HG02970 (cell line): Measurements from ENCODE around the gene MKLN1.
A peak's percentile ranks its signal among the peaks of the same experiment; 100 is the strongest.
"Not testable (repeated sequence)": the region's sequence is repeated elsewhere in the genome, so short reads cannot be mapped to it uniquely, and the experiment has no call there.

Experiments used
- ATAC-seq: cut with Tn5 transposase; IDR thresholded peaks from one replicate; pipeline ENCODE4 v1.9.1; 2021; ENCODE audit warnings: mild to moderate bottlenecking, moderate library complexity, moderate number of reproducible peaks; ENCODE audit not compliant: unreplicated experiment, low FRiP score

The MKLN1 gene

GRCh38 chr7:131327626-131328376 is at the start of gene MKLN1:
TSS of gene MKLN1 (plus strand) at chr7:131327876. CDS start at chr7:131327900, 24 bp downstream.
- ATAC-seq = peak; percentile 89

GRCh38 chr7:131279044-131279443 is 48.6 kb upstream of the MKLN1 start:
- ATAC-seq = no peak

GRCh38 chr7:131281266-131282048 is 46.2 kb upstream of the MKLN1 start:
- no peak for ATAC-seq

- ATAC-seq = no peak
Measured at GRCh38 chr7:131284702-131285419, 42.8 kb upstream of the MKLN1 start.

GRCh38 chr7:131285556-131285955 is 42.1 kb upstream of the MKLN1 start:
- ATAC-seq = no peak

GRCh38 chr7:131288450-131288849 is 39.2 kb upstream of the MKLN1 start:
- no peak for ATAC-seq

GRCh38 chr7:131289051-131289450 is 38.6 kb upstream of the MKLN1 start:
- ATAC-seq = no peak

- ATAC-seq = no peak
Measured at GRCh38 chr7:131292141-131292905, 35.4 kb upstream of the MKLN1 start.

- no peak for ATAC-seq
Measured at GRCh38 chr7:131293018-131293417, 34.7 kb upstream of the MKLN1 start.

GRCh38 chr7:131294553-131294952 is 33.1 kb upstream of the MKLN1 start:
- no peak for ATAC-seq

- no peak for ATAC-seq
Measured at GRCh38 chr7:131298608-131298992, 29.1 kb upstream of the MKLN1 start.

GRCh38 chr7:131299074-131299473 is 28.6 kb upstream of the MKLN1 start:
- ATAC-seq = no peak

- no peak for ATAC-seq
Measured at GRCh38 chr7:131300078-131300477, 27.6 kb upstream of the MKLN1 start.

GRCh38 chr7:131300572-131301466 is 26.9 kb upstream of the MKLN1 start:
- no peak for ATAC-seq

- no peak for ATAC-seq
Measured at GRCh38 chr7:131302446-131302845, 25.2 kb upstream of the MKLN1 start.

- no peak for ATAC-seq
Measured at GRCh38 chr7:131302876-131303707, 24.6 kb upstream of the MKLN1 start.

- no peak for ATAC-seq
Measured at GRCh38 chr7:131305152-131305551, 22.5 kb upstream of the MKLN1 start.

GRCh38 chr7:131306041-131306440 is 21.6 kb upstream of the MKLN1 start:
- ATAC-seq = not testable (repeated sequence)

- ATAC-seq = no peak
Measured at GRCh38 chr7:131306777-131307176, 20.9 kb upstream of the MKLN1 start.
